ENCODE results near the gene KLK14.

The KLK14 gene

GRCh38 chr19:51090471-51090870 lies 7.8 kb upstream of the KLK14 start:
- H3K27ac ChIP-seq = no peak overlapping the region
- no peak for DNase-seq (ENCODE audit: low read depth, low spot score)

DNA sequence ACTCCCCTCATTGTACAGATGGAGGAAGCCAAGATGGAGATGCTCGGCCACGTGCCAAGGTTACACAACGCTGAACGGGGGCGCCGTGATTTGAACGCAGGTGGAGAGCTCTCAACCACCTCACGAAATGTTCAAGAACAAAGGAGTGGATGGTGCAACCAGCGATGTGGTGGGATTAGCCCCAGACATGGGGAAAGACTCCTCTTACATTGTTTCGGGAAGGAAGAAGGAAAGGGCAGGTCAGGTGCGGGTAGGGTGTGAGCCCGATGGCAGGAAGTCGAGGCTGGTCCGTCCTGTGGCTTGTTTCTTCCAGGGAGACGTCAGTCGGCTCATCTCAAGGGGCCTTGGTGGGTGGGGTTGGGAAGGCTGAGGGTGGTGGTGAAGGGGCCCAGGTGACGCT lies 7.1 kb upstream of the KLK14 start:
- no peak for DNase-seq (ENCODE audit: low read depth, low spot score)
- H3K27ac ChIP-seq = no peak overlapping the region

DNA sequence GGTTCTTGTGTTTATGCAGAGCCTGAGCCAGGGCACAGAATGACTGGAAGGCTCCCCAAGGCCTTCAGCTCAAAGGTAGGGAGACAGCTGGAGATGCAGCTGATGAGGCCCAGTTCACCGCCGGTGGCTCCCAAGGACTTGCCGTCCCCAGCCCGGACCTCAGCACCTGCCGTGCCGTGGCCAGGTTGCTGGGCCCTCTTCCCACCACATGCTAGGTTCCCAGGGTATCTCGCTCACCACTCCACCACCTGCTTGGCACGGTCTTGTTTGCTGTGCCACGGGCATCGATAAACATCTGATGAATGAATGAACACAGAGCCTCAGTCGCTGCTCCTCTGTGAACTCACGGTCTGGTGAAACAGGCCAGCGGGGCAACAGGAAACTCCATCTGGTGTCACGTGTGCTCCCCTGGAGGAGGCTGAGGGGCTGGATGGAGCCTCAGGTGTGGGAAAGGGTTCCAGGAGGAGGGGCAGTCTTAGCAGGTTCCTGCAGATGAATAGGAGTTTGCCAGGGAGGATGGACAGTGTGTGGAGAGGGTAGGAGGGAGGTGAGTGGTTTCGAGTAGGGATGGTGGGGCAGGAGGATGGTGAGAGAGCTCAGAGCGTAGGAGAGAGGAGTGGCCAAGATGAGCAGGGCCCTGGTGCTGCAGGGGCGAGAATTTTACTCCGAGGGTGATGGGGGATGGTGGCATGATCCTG lies 3.6 kb upstream of the KLK14 start:
- no peak for DNase-seq (ENCODE audit: low read depth, low spot score)
- H3K27ac ChIP-seq = no peak overlapping the region

GRCh38 chr19:51084505-51084904 lies 1.8 kb upstream of the KLK14 start:
- no peak overlapping the region for H3K27ac ChIP-seq
- no peak for DNase-seq (ENCODE audit: low read depth, low spot score)

GRCh38 chr19:51083783-51084182 lies 1.1 kb upstream of the KLK14 start:
- no peak for DNase-seq (ENCODE audit: low read depth, low spot score)

DNA sequence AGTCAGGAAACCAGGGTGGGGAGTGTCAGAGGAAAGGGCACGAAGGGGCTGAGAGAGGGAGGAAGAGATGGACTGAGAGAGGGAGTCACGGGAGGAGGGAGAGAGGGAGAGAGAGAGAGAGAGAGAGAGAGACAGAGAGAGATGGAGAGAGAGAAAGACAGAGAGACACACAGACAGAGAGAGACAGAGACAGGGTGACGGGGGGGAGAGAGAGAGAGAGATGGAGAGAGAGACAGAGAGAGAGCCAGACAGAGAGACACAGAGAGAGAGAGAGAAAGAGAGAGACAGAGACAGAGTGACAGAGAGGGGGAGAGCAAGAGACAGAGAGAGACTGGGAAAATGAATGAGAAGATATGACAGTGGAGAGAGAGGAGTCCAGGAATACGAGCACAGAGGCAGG lies 494 bp upstream of the KLK14 start:
- no peak overlapping the region for H3K27ac ChIP-seq
- DNase-seq (ENCODE audit: low read depth, low spot score) = no peak

More at GRCh38 chr19:51083783-51084182, 1.1 kb upstream of the KLK14 start:
- H3K27ac ChIP-seq = no peak overlapping the region

DNA sequence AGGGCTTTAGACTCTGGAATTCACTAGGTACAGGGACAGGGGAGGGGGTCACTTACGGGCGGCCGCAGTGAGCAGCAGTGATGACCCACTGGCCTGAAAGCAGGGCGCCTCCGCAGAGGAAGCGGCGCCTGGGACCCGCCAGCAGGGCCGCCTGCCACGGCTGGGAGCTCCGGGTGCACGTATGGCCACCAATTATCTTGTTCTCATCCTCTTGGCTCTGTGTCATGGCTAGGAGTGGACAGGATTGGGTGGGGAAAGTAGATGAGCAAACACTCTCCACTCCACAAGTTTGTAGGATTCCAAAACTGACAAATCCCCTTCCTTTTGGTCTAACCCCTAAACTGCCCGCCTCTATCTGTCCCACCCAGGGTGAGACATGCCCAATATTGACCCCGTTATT lies 1.2 kb downstream of the KLK14 start:
- no peak for DNase-seq (ENCODE audit: low read depth, low spot score)
- no peak overlapping the region for H3K27ac ChIP-seq

DNA sequence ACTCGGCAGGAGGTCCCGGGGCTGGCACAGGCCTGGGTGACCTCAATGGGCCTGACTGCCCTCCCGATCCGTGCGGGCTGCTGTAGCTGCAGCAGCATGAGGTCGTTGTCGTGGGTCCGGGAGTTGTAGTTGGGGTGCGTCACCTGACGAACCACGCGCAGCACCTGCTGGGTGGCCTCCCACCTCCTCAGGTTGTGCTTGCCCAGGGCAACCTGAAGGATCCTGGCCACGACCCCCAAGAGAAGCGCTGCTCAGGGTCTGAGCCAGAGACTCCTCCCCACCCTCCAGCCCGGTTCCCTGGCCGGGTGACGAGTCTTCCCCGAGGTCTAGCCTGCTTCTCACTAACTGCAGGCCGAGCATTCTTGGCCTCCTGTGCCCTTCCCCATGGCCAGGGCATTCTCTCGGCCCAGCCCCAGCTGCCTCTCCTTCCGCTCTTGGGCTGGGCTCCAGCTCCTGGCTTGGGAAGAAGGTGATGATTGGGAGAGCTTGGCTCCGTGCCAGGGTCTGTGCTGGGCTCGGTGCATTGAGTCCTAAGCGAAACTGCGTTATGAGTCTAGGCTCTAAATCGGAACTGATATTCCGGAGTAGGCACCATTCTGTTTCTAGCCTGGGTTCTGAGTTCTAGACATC lies 3.1 kb downstream of the KLK14 start:
- DNase-seq (ENCODE audit: low read depth, low spot score) = no peak
- H3K27ac ChIP-seq = no peak overlapping the region

GRCh38 chr19:51078731-51079130 lies 4.0 kb downstream of the KLK14 start:
- DNase-seq (ENCODE audit: low read depth, low spot score) = no peak
- H3K27ac ChIP-seq = no peak overlapping the region

DNA sequence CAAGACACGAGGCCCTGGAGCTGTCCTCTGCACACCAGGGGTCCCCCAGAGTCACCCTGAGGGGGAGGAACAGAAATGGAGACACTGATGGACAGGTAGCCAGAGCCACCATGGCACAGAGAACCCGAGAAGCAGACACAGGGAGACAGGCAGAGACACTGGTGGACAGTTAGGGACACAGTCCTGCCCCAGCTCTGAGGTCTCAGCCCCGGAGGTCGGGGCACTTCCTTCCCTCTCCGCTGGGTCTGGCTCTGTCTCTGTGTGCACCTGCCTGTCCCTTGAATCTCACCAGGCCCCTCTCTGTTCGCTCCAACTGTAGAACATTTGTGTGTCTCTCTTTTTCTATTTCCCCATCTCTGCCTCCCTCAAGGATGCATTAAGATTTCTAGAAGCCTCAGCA lies 4.6 kb downstream of the KLK14 start:
- H3K27ac ChIP-seq = no peak overlapping the region
- DNase-seq (ENCODE audit: low read depth, low spot score) = no peak

DNA sequence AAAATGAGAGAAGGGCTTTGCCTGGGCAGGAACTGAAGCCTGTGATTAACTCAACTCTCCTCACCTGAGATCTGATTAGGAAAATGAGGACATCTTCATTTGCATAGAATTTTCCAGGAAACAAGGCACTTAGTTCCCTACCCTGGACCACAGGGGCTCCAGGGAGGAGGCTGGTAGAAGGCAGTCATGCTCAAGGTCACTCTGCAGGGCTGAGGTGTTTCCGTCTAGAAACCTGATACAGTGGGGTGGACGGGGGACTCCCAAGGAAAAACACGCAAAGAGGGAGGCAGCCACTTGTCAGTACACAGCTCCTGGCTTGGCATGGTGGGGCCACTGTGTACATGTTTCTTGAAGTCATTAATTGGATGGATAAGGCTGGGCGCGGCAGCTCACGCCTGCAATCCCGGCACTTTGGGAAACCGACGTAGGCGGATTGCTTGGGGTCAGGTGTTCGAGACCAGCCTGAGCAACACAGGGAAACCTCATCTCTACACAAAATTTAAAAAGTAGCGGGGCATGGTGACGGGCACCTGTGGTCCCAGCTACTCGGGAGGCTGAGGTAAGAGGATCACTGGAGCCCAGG lies 6.0 kb downstream of the KLK14 start:
- H3K27ac ChIP-seq = no peak overlapping the region
- no peak for DNase-seq (ENCODE audit: low read depth, low spot score)

DNA sequence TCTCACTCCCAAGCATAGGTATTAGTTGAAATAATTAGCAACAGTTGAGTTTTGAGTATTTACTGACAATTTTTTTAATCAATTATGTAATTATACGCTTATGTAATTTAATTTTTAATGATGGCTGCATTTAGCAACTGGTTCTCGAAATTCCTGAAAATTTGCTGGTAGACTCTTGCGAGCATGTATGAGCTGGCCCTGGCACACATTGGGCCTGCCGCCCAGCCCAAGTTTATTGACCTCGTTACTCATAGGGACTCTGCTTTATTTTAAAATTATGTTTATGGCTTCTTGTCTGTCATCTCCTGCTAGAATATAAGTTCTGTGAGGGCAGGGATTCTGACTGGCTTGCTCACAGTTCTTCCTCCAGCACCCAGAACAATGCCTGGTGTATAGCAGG lies 6.7 kb downstream of the KLK14 start:
- no peak overlapping the region for H3K27ac ChIP-seq
- peak; percentile 39 for DNase-seq (ENCODE audit: low read depth, low spot score)

- DNase-seq (ENCODE audit: low read depth, low spot score) = peak; percentile 54
- peak overlapping the region; percentile 56 for H3K27ac ChIP-seq
Observed at GRCh38 chr19:51071095-51071405, 11.6 kb downstream of the KLK14 start.

DNA sequence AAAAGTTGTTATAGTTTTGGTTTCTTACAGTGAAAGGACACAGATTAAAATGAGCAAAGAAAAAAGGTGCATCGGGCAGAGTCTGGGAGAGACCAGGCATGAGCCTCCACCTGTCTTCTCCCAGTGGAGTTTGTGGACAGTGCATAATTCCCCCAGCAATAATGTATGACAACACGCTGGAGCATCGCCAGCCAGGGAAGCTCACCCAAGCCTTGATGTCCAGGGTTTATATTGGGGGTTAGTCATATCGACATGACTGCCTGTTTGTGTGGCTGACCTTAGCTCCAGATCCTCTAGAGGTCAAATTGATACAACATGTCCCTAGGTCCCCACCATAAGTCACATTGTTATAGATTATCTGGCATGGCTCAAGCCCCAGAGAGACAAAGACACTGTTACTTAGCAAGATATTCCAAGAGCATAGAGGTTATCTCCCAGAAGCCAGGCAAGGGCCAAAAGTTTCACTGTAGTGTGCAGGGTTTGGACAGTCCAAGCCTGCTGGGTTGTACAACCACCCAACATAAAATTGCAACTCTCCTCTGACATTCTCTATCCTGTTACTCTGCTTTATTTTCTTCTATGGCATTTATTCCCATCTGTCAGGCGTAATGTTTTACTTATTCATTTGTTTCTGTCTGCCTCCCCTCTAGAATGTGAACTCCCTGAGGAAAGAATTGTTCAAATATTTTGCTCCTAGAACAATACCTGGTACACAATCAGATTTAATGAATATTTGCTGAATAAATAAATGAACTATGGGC lies 12.2 kb downstream of the KLK14 start:
- DNase-seq (ENCODE audit: low read depth, low spot score) = no peak
- H3K27ac ChIP-seq = peak overlapping the region; percentile 56

- H3K27ac ChIP-seq = no peak overlapping the region
- no peak for DNase-seq (ENCODE audit: low read depth, low spot score)
Observed at GRCh38 chr19:51066393-51067186, 16.1 kb downstream of the KLK14 start.

- DNase-seq (ENCODE audit: low read depth, low spot score) = no peak
Observed at GRCh38 chr19:51065221-51065960, 17.3 kb downstream of the KLK14 start.

GRCh38 chr19:51064534-51065220 lies 18.0 kb downstream of the KLK14 start, which contains the start of gene KLK13:
KLK13 (minus strand) TSS chr19:51065092; CDS start chr19:51065067, 25 bp downstream.
- no peak for DNase-seq (ENCODE audit: low read depth, low spot score)
- H3K27ac ChIP-seq = peak within 1 kb of the TSS; percentile 8

More at GRCh38 chr19:51065221-51065960, 17.3 kb downstream of the KLK14 start:
- H3K27ac ChIP-seq = peak overlapping the region; percentile 8

- no peak overlapping the region for H3K27ac ChIP-seq
- DNase-seq (ENCODE audit: low read depth, low spot score) = no peak
Observed at GRCh38 chr19:51063664-51064063, 19.0 kb downstream of the KLK14 start.

DNA sequence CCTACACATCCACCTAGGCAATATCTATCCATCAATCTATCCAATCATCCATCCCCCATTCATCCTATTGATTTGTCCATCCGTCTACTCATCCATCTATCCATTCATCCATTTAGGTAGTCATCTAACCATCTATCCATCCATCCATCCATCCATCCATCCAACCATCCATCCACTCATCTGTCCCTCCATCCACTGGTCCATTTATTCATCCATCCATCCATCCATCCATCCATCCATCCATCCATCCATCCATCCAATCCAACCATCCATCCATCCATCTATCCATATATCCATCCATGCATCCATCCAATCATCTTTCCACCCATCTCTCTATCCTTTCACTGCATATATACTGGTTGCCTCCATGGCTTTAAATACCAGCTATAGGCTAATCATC lies 21.7 kb downstream of the KLK14 start:
- no peak for DNase-seq (ENCODE audit: low read depth, low spot score)
- H3K27ac ChIP-seq = no peak overlapping the region

All from epithelial cell of prostate (primary cell).